Measurements from ENCODE around the gene NRXN3. TPM values are rescaled to one million over a fixed set of nuclear protein-coding genes. Genes with fewer than 3 reads are reported as not detected.

NRXN3 gene
- polyA plus RNA-seq, 1 donor (not counting 4 experiments of a cell fraction or from before 2014, with no cell fraction given) = 0.89 TPM

- DNase-seq (ENCODE audit: low read depth, low spot score) (no peak), FAIRE-seq (no peak)
- Histone ChIP-seq H3K4me2 (ENCODE audit: control insufficient read depth, extremely low read depth, insufficient read depth, low read depth, low read length) (no peak overlapping the region), H3K9me3 (ENCODE audit: control insufficient read depth, low read depth, low read length) (peaks cover 2% of the 10 kb centered on the region), H3K9me1 (ENCODE audit: control insufficient read depth, extremely low read depth, insufficient read depth, low read length) (no peaks in the 10 kb centered on the region), H2AFZ (ENCODE audit: control insufficient read depth, low read length) (no peak overlapping the region), H3K79me2 (ENCODE audit: control insufficient read depth, insufficient read depth, low read length) (no peaks in the 10 kb centered on the region), H3K9ac (ENCODE audit: control insufficient read depth, extremely low read depth, insufficient read depth, low read length) (no peak overlapping the region), H3K36me3 (ENCODE audit: control insufficient read depth in 2 of 2, extremely low read depth in 1 of 2, insufficient read depth in 2 of 2, low read length in 2 of 2) (no peaks in the 10 kb centered on the region), H3K4me1 (ENCODE audit: control insufficient read depth, extremely low read depth, insufficient read depth, low read length) (no peaks in the 10 kb centered on the region), H4K20me1 (ENCODE audit: control insufficient read depth, extremely low read depth, insufficient read depth, low read length) (no peaks in the 10 kb centered on the region), H3K27me3 (ENCODE audit: control insufficient read depth, extremely low read depth, insufficient read depth, low read length) (no peaks in the 10 kb centered on the region), H3K4me3 (ENCODE audit: control insufficient read depth in 2 of 3, extremely low read depth in 1 of 3, insufficient read depth in 2 of 3, low read depth in 1 of 3, low read length in 3 of 3) (no peak overlapping the region), H3K27ac (ENCODE audit: control insufficient read depth, insufficient read depth, low read length) (no peak overlapping the region)
- dilution Hi-C loops (cut with MboI; ENCODE audit: extremely low pct_ligation_motif_present, low sequenced_read_pairs) = no loop called here
- no peak for TF ChIP-seq EZH2 (IDR thresholded peaks at IDR 0.05; ENCODE audit: low read length)
- TF ChIP-seq, protein P1, sequence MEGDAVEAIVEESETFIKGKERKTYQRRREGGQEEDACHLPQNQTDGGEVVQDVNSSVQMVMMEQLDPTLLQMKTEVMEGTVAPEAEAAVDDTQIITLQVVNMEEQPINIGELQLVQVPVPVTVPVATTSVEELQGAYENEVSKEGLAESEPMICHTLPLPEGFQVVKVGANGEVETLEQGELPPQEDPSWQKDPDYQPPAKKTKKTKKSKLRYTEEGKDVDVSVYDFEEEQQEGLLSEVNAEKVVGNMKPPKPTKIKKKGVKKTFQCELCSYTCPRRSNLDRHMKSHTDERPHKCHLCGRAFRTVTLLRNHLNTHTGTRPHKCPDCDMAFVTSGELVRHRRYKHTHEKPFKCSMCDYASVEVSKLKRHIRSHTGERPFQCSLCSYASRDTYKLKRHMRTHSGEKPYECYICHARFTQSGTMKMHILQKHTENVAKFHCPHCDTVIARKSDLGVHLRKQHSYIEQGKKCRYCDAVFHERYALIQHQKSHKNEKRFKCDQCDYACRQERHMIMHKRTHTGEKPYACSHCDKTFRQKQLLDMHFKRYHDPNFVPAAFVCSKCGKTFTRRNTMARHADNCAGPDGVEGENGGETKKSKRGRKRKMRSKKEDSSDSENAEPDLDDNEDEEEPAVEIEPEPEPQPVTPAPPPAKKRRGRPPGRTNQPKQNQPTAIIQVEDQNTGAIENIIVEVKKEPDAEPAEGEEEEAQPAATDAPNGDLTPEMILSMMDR (optimal IDR thresholded peaks at IDR 0.05 in 1 of 3, IDR thresholded peaks at IDR 0.05 in 1 of 3, conservative IDR thresholded peaks at IDR 0.05 in 1 of 3; ENCODE audit: extremely low read depth in 1 of 3, insufficient read depth in 2 of 3, low read length in 3 of 3) = no peak
Measured at GRCh38 chr14:78501909-78502308, 331.7 kb downstream of the NRXN3 start.

- no peaks in the 10 kb centered on the region for H4K20me1 ChIP-seq (ENCODE audit: control insufficient read depth, extremely low read depth, insufficient read depth, low read length)
- H2AFZ ChIP-seq (ENCODE audit: control insufficient read depth, low read length) = no peak overlapping the region
- no peak for DNase-seq (ENCODE audit: low read depth, low spot score)
- FAIRE-seq = no peak
- peaks cover 2% of the 10 kb centered on the region for H3K9me3 ChIP-seq (ENCODE audit: control insufficient read depth, low read depth, low read length)
- no peaks in the 10 kb centered on the region for H3K79me2 ChIP-seq (ENCODE audit: control insufficient read depth, insufficient read depth, low read length)
- H3K4me3 ChIP-seq (ENCODE audit: control insufficient read depth in 2 of 3, extremely low read depth in 1 of 3, insufficient read depth in 2 of 3, low read depth in 1 of 3, low read length in 3 of 3) = no peak overlapping the region
- no peaks in the 10 kb centered on the region for H3K4me1 ChIP-seq (ENCODE audit: control insufficient read depth, extremely low read depth, insufficient read depth, low read length)
- H3K27me3 ChIP-seq (ENCODE audit: control insufficient read depth, extremely low read depth, insufficient read depth, low read length) = no peaks in the 10 kb centered on the region
- dilution Hi-C loops (cut with MboI; ENCODE audit: extremely low pct_ligation_motif_present, low sequenced_read_pairs) = no loop called here
- no peaks in the 10 kb centered on the region for H3K9me1 ChIP-seq (ENCODE audit: control insufficient read depth, extremely low read depth, insufficient read depth, low read length)
- no peak overlapping the region for H3K9ac ChIP-seq (ENCODE audit: control insufficient read depth, extremely low read depth, insufficient read depth, low read length)
- H3K36me3 ChIP-seq (ENCODE audit: control insufficient read depth in 2 of 2, extremely low read depth in 1 of 2, insufficient read depth in 2 of 2, low read length in 2 of 2) = no peaks in the 10 kb centered on the region
- no peak overlapping the region for H3K4me2 ChIP-seq (ENCODE audit: control insufficient read depth, extremely low read depth, insufficient read depth, low read depth, low read length)
- H3K27ac ChIP-seq (ENCODE audit: control insufficient read depth, insufficient read depth, low read length) = no peak overlapping the region
- TF ChIP-seq, protein P1 (optimal IDR thresholded peaks at IDR 0.05 in 1 of 3, IDR thresholded peaks at IDR 0.05 in 1 of 3, conservative IDR thresholded peaks at IDR 0.05 in 1 of 3; ENCODE audit: extremely low read depth in 1 of 3, insufficient read depth in 2 of 3, low read length in 3 of 3) = no peak
- TF ChIP-seq EZH2 (IDR thresholded peaks at IDR 0.05; ENCODE audit: low read length) = no peak
Measured at GRCh38 chr14:78508023-78508422, 337.9 kb downstream of the NRXN3 start.
